HepG2 (cell line): ENCODE results near the gene MAPK7.

ENCODE experiments used
- SRSF4 ChIP-seq: fragments of 200-400 bp; formaldehyde crosslinking; IDR thresholded peaks from one replicate; pipeline ENCODE4 v1.6.1; 2018; ENCODE audit warnings: mild to moderate bottlenecking, low read depth, low read length, moderate library complexity; ENCODE audit not compliant: poor library complexity, severe bottlenecking
- TEAD2 ChIP-seq: sonication (generic); formaldehyde crosslinking; IDR thresholded peaks from 2 replicates; pipeline ENCODE4 v1.9.0; 2021; ENCODE audit warnings: missing genetic modification reagents
- ZNF121 ChIP-seq: sonication (generic); formaldehyde crosslinking; IDR thresholded peaks from 2 replicates; pipeline ENCODE4 v1.5.0; 2020; ENCODE audit warnings: mild to moderate bottlenecking, missing genetic modification reagents
- ZNF703 ChIP-seq: sonication (generic); formaldehyde crosslinking; IDR thresholded peaks from 2 replicates; pipeline ENCODE4 v1.5.1; 2020; ENCODE audit warnings: missing genetic modification reagents, mild to moderate bottlenecking, moderate library complexity, borderline replicate concordance

DNA sequence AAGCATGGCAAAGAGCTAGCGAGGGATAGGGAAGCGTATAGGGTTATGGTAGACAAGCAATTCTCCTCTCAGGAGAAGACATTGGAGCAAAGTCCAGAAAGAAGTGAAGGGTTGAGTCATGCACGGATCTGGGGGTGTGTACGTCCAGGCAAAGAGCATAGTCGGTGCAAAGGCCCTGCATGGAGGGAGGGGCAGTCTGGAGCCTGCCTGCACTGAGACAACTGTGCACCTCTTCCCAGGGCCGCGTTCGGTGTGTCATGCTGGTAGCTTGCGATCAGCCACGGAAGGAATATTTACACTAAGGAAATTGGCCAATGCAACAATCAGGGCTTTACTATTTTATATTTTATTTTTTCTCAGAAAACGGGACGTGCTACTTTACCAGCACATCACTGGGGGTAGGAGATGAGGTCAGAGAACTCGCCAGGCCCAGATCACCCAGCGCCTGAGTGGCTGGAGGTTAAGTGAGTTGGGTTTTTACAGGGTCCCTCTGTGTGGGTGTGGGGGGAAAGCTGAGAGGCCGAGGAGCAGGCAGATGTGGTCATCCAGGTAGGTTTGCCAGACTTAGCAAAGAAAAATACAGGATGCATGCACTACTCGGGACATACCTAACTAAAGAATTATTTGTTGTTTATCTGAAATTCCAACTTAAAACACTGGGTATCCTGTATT, 9.1 kb upstream of the MAPK7 start:
- no peak for TF ChIP-seq SRSF4
- no peak for TF ChIP-seq TEAD2
- TF ChIP-seq ZNF121 (CRISPR knock-in tag) = no peak
- TF ChIP-seq ZNF703 (CRISPR knock-in tag) = no peak
